Tibial nerve (tissue), 4 donors: ENCODE measurements around the gene TP73. TPM values are rescaled to one million over a fixed set of nuclear protein-coding genes. Genes with fewer than 3 reads are reported as not detected.
"Not testable (repeated sequence)": the region's sequence is repeated elsewhere in the genome, so short reads cannot be mapped to it uniquely, and the experiment has no call there.

ENCODE experiments used
- DNase-seq, 2 donors: peaks; one replicate each; pipeline ENCODE4 v3.0.0-alpha.2; 2019; ENCODE audit warnings: low spot score in 2 of 2
- H3K27ac ChIP-seq, 4 donors: fragments of 200-600 bp; sonication (generic) in 3 of 4; one replicate each; pipeline ENCODE4 v1.5.1; 2017 to 2019; ENCODE audit warnings: mild to moderate bottlenecking in 1 of 4
- H3K27me3 ChIP-seq, 2 donors: fragments of 200-600 bp; sonication (generic) in 1 of 2; one replicate each; pipeline versions ENCODE4 v1.5.1 to v1.6.0; 2017 to 2019
- H3K36me3 ChIP-seq, 3 donors: fragments of 200-600 bp; sonication (generic); one replicate each; pipeline ENCODE4 v1.5.1; 2018 to 2019
- H3K4me1 ChIP-seq, 4 donors: fragments of 200-600 bp; sonication (generic) in 3 of 4; one replicate each; pipeline ENCODE4 v1.5.1; 2017 to 2019
- H3K4me3 ChIP-seq, 4 donors: fragments of 200-600 bp; sonication (generic) in 3 of 4; one replicate each; pipeline ENCODE4 v1.5.1; 2017 to 2019; ENCODE audit warnings: mild to moderate bottlenecking in 1 of 4, moderate library complexity in 1 of 4
- H3K9me3 ChIP-seq, 4 donors: fragments of 200-600 bp; sonication (generic) in 3 of 4; one replicate each; pipeline ENCODE4 v1.5.1; 2017 to 2019
- EP300 ChIP-seq, 2 donors: sonication (generic); formaldehyde crosslinking; IDR thresholded peaks; one replicate each; pipeline ENCODE4 v1.6.1; 2017; ENCODE audit warnings: antibody characterized with exemption in 2 of 2, mild to moderate bottlenecking in 1 of 2
- POLR2A ChIP-seq, 2 donors: fragments of 450-650 bp; IDR thresholded peaks; one replicate each; pipeline ENCODE4 v1.6.1; 2017; ENCODE audit warnings: antibody characterized with exemption in 2 of 2, mild to moderate bottlenecking in 2 of 2, moderate library complexity in 2 of 2
- WGBS, 2 donors: methylation state at CpG; one replicate each; pipeline ENCODE4 v1.1.5; 2018; 5-methylcytosine and 5-hydroxymethylcytosine counted together
- total RNA-seq, 4 donors: library from RNA; depleted of rRNA; stranded (reverse); fragments of >200 nt; gene quantifications; one replicate each; pipeline ENCODE4 v1.1.0, GENCODE V29; 2016
- TF ChIP-seq, protein P1 (sequence below), 5 experiments: fragments of 200-600 bp in 3 of 5; fragments of 450-650 bp in 2 of 5; sonication (generic) in 3 of 5; IDR thresholded peaks; one replicate each; pipeline ENCODE4 v1.5.1; 2016 to 2019; ENCODE audit warnings: antibody characterized with exemption in 5 of 5, mild to moderate bottlenecking in 3 of 5, moderate library complexity in 2 of 5

TP73 gene
- total RNA-seq, 4 donors from 2014 or later, result 0.30 TPM; not detected in 3

DNA sequence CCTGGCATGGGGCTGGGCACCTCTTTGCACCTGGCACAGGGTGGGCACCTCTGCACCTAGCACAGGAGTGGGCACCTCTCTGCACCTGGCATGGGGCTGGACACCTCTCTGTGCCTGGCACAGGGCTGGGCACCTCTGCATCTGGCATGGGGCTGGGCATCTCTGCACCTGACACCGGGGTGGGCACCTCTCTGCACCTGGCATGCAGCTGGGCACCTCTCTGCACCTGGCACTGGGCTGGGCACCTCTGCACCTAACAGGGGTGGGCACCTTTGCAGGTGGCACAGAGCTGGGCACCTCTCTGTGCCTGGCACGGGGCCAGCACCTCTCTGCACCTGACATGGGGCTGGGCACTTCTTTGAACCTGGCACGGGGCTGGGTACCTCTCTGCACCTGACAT lies 70.5 kb downstream of the TP73 start:
- TF ChIP-seq POLR2A (IDR thresholded peaks at IDR 0.05) (no peak), EP300 (IDR thresholded peaks at IDR 0.05) (no peak)
- TF ChIP-seq, protein P1, sequence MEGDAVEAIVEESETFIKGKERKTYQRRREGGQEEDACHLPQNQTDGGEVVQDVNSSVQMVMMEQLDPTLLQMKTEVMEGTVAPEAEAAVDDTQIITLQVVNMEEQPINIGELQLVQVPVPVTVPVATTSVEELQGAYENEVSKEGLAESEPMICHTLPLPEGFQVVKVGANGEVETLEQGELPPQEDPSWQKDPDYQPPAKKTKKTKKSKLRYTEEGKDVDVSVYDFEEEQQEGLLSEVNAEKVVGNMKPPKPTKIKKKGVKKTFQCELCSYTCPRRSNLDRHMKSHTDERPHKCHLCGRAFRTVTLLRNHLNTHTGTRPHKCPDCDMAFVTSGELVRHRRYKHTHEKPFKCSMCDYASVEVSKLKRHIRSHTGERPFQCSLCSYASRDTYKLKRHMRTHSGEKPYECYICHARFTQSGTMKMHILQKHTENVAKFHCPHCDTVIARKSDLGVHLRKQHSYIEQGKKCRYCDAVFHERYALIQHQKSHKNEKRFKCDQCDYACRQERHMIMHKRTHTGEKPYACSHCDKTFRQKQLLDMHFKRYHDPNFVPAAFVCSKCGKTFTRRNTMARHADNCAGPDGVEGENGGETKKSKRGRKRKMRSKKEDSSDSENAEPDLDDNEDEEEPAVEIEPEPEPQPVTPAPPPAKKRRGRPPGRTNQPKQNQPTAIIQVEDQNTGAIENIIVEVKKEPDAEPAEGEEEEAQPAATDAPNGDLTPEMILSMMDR (IDR thresholded peaks at IDR 0.05), result no peak
- 73 to 88% methylated on average over 2 to 3 of the region's 3 CpGs for WGBS, 2 donors

DNA sequence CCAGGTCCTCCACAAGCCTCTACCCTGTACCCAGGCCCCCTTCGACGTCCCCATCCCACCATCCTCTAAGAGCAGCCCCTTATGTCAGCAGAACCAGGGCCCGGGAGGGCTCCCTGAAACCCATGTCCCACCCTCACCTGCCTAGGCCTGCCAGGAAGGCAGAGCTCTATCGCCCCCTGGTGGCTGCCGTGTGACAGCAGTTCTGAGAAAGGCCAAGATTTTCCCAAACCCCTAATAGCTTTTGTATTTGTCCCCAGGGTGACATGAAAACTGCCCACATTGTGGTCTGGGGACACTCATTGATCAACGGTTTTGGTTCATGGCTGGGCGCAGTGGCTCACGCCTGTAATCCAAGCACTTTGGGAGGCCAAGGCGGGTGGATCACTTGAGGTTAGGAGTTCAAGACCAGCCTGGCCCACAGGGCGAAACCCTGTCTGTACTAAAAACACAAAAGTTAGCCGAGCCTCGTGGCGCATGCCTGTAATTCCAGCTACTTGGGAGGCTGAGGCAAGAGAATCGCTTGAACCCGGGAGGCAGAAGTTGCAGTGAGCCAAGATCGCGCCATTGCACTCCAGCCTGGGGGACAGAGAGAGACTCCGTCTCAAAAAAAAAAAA lies 72.2 kb downstream of the TP73 start:
- H3K27ac ChIP-seq, H3K9me3 ChIP-seq, H3K36me3 ChIP-seq, H3K4me1 ChIP-seq, H3K4me3 ChIP-seq: not testable (repeated sequence)
- peak; percentile 30 to 53 for DNase-seq
- peaks cover 0 to 36% of the 10 kb centered on the region in 2 donors for H3K27me3 ChIP-seq
- WGBS, 2 donors, result 30 to 35% methylated on average over 18 of the region's 18 CpGs
- TF ChIP-seq, protein P1 (IDR thresholded peaks at IDR 0.05), result peak; percentile 81 to 94 (median 88)

More for the DNA sequence above, 70.5 kb downstream of the TP73 start:
- Histone ChIP-seq H3K4me3 (no peak overlapping the region), H3K9me3 (no peaks in the 10 kb centered on the region), H3K27me3 (peaks cover 0 to 36% of the 10 kb centered on the region in 2 donors), H3K27ac (no peak overlapping the region), H3K4me1 (peaks cover 0 to 4% (median 0%) of the 10 kb centered on the region in 4 donors), H3K36me3 (no peaks in the 10 kb centered on the region)
- no peak for DNase-seq

DNA sequence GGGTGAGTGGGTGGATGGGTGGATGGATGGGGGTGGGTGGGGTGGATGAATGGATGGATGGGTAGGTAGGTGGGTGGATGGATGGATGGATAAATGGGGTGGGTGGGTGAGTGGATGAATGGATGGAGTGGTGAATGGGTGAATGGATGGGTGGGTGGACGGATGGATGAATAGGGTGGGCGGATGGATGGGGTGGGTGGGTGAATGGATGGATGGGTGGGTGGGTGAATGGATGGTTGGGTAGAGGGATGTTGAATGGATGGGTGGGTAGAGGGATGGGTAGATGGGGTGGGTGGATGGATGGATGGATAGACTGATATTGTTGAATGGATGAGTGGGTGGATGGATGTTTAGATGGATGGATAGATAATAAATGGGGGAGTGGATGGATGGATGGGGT lies 73.0 kb downstream of the TP73 start:
- H3K27ac ChIP-seq, result no peak overlapping the region
- no peak for DNase-seq
- H3K4me1 ChIP-seq, result no peaks in the 10 kb centered on the region
- TF ChIP-seq EP300 (IDR thresholded peaks at IDR 0.05), result no peak
- no peak for TF ChIP-seq POLR2A (IDR thresholded peaks at IDR 0.05)
- TF ChIP-seq, protein P1 (IDR thresholded peaks at IDR 0.05), result no peak
- no peaks in the 10 kb centered on the region for H3K9me3 ChIP-seq
- peaks cover 0 to 43% of the 10 kb centered on the region in 2 donors for H3K27me3 ChIP-seq
- 84 to 97% methylated on average over 2 of the region's 2 CpGs for WGBS, 2 donors
- no peak overlapping the region for H3K4me3 ChIP-seq
- H3K36me3 ChIP-seq, result no peaks in the 10 kb centered on the region

DNA sequence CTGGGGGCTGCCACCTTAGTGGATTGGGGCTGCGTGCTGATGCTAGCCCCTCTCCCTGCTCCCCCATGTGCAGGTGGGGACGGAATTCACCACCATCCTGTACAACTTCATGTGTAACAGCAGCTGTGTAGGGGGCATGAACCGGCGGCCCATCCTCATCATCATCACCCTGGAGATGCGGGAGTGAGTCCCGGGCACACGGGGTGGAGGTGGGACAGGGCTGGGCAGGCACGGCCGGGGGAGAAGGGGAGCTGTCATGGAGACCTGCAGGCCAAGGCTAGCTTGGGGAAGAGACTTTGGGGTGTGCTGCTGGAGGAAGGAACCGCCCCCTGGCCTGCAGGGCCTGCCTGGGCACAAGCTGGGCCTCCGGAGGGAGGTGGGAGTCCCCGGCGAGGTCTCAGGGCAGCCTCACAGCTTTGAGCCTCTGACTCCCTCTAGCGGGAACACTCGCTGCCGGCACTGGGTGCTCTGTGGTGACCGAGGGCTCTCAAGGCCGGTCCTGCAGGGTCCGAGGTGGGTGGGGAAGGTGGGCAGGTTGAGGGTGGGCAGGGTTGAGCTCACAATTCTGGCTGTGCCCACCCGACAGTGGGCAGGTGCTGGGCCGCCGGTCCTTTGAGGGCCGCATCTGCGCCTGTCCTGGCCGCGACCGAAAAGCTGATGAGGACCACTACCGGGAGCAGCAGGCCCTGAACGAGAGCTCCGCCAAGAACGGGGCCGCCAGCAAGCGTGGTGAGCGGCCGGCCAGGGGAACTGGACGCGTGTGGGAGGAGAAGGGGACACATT lies 74.9 kb downstream of the TP73 start:
- H3K27me3 ChIP-seq, result peaks cover 0 to 56% of the 10 kb centered on the region in 2 donors
- no peaks in the 10 kb centered on the region for H3K9me3 ChIP-seq

More for the DNA sequence above, 74.9 kb downstream of the TP73 start:
- 61 to 63% methylated on average over 37 of the region's 37 CpGs for WGBS, 2 donors
- H3K4me3 ChIP-seq, result no peak overlapping the region
- DNase-seq, result no peak
- H3K36me3 ChIP-seq, result no peaks in the 10 kb centered on the region
- TF ChIP-seq, protein P1 (IDR thresholded peaks at IDR 0.05), result no peak
- TF ChIP-seq EP300 (IDR thresholded peaks at IDR 0.05) (no peak), POLR2A (IDR thresholded peaks at IDR 0.05) (no peak)
- no peak overlapping the region for H3K27ac ChIP-seq
- peaks cover 0 to 14% (median 0%) of the 10 kb centered on the region in 4 donors for H3K4me1 ChIP-seq
